Karpas-422 (cell line): ENCODE measurements around the gene PARP16. TPM values are rescaled to one million over a fixed set of nuclear protein-coding genes. Genes with fewer than 3 reads are reported as not detected.
"Not testable (repeated sequence)": the region's sequence is repeated elsewhere in the genome, so short reads cannot be mapped to it uniquely, and the experiment has no call there.

Source experiments
- DNase-seq: peaks from one replicate; pipeline ENCODE4 v3.0.0-alpha.2; 2015
- H2AFZ ChIP-seq: fragments of 200-600 bp; sonication (generic); 2 replicates; pipeline ENCODE4 v1.6.1; 2014; ENCODE audit warnings: antibody characterized with exemption, low read length, mixed read lengths
- H3K27ac ChIP-seq: fragments of 200-600 bp; sonication (generic); 2 replicates; pipeline ENCODE4 v1.5.1; 2014; ENCODE audit warnings: mild to moderate bottlenecking, low read length, moderate library complexity
- H3K27me3 ChIP-seq: fragments of 200-600 bp; sonication (generic); 2 replicates; pipeline ENCODE4 v1.6.1; 2014; ENCODE audit warnings: low read length, mixed read lengths
- H3K36me3 ChIP-seq: fragments of 200-600 bp; sonication (generic); 2 replicates; pipeline ENCODE4 v1.6.1; 2014; ENCODE audit warnings: low read length, mixed read lengths; ENCODE audit not compliant: insufficient read depth
- H3K4me1 ChIP-seq: fragments of 200-600 bp; sonication (generic); 2 replicates; pipeline ENCODE4 v1.6.1; 2014; ENCODE audit warnings: mild to moderate bottlenecking, low read length, mixed read lengths
- H3K4me2 ChIP-seq: fragments of 200-600 bp; sonication (generic); 2 replicates; pipeline ENCODE4 v1.6.1; 2014; ENCODE audit warnings: low read length, low read depth, mild to moderate bottlenecking; ENCODE audit not compliant: poor library complexity, severe bottlenecking
- H3K4me3 ChIP-seq: fragments of 200-600 bp; sonication (generic); 2 replicates; pipeline ENCODE4 v1.5.1; 2014; ENCODE audit warnings: mild to moderate bottlenecking, antibody characterized with exemption, low read length, mixed read lengths
- H3K79me2 ChIP-seq: fragments of 200-600 bp; sonication (generic); 2 replicates; pipeline ENCODE4 v1.6.1; 2014; ENCODE audit warnings: mild to moderate bottlenecking, low read length, mixed read lengths
- H3K9ac ChIP-seq: fragments of 200-600 bp; sonication (generic); 2 replicates; pipeline ENCODE4 v1.6.0; 2014; ENCODE audit warnings: low read length
- H3K9me2 ChIP-seq: fragments of 200-600 bp; sonication (generic), shearing (Covaris generic); replicated peaks from 2 replicates; pipeline ENCODE4 v1.6.0; 2014; ENCODE audit warnings: mild to moderate bottlenecking, low read length, moderate library complexity; ENCODE audit not compliant: insufficient read depth
- H3K9me3 ChIP-seq: fragments of 300-700, 200-600 bp; sonication (generic); 2 replicates; pipeline ENCODE4 v1.6.1; 2014; ENCODE audit warnings: low read length, mixed read lengths
- H4K20me1 ChIP-seq: fragments of 200-600 bp; sonication (generic); 2 replicates; pipeline ENCODE4 v1.6.1; 2014; ENCODE audit warnings: mild to moderate bottlenecking, antibody characterized with exemption, low read length, low read depth; ENCODE audit not compliant: insufficient read depth
- total RNA-seq: library from RNA; depleted of rRNA; stranded (reverse); fragments of >200 nt; shearing (Covaris generic); gene quantifications from 2 replicates; pipeline ENCODE4 v1.2.3, GENCODE V29; 2014; ENCODE audit warnings: low replicate concordance

The PARP16 gene
- total RNA-seq, 1 experiment from 2014 or later: 8.3 TPM

DNA sequence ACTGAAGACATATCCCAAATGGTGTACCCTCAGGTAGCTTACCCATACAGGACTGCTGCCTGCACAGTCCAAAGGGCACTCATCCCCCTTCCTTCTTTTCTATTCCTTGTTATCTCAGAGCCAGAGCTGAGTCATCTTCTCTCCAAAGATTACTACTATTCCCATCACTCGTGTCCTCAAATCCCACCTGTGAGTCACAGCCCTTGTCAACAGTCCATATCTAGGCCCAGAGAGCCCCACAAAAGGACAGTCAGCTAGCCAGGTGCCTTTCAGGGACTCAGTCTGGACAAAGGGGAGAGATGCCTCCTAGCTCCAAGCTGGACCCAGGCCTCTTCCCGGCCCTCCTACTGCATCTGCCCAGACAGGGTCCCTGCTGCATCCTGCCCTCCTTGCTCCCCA lies 11.0 kb downstream of the PARP16 start:
- DNase-seq: no peak
- Histone ChIP-seq H3K27ac (no peak overlapping the region), H3K79me2 (no peaks in the 10 kb centered on the region), H2AFZ (no peak overlapping the region), H3K4me2 (no peak overlapping the region), H4K20me1 (no peaks in the 10 kb centered on the region), H3K4me3 (no peak overlapping the region), H3K9me2 (no peaks in the 10 kb centered on the region), H3K36me3 (no peaks in the 10 kb centered on the region), H3K4me1 (no peaks in the 10 kb centered on the region), H3K9me3 (no peaks in the 10 kb centered on the region), H3K27me3 (no peaks in the 10 kb centered on the region), H3K9ac (no peak overlapping the region)

DNA sequence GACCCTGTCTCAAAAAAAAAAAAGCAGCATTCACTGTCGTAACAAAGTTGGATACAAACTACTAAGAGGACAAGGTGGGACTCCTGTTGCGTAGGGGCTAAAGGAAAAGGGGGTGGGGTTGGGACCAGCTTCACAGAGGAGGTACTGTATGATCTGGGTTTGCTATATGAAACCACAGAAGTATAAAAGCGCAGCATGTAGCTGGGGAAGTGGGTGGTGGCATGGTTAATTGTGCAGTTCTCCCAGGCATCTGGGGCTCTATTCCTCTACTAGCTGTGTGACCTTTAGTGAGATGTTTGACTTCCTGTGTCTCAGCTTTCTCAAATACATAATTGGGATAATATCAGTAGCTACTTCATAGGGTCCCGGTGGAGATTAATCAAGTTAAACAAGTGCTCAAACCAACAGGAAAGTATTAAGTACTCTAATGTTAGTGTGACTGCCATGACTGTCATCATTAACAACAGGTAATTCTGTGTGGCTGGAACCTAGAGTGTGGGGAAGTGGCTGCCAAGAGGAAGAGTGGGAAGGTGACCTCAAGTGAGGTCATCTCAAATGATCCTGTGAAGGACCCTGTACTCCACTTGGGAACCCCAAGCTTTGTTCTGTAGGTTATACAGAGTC lies 11.5 kb downstream of the PARP16 start:
- Histone ChIP-seq H3K4me2 (no peak overlapping the region), H3K4me3 (no peak overlapping the region), H4K20me1 (no peaks in the 10 kb centered on the region), H3K27ac (no peak overlapping the region), H3K36me3 (no peaks in the 10 kb centered on the region), H3K27me3 (no peaks in the 10 kb centered on the region), H3K9ac (no peak overlapping the region), H3K4me1 (no peaks in the 10 kb centered on the region), H3K79me2 (no peaks in the 10 kb centered on the region), H3K9me2 (no peaks in the 10 kb centered on the region), H3K9me3 (no peaks in the 10 kb centered on the region), H2AFZ (no peak overlapping the region)
- no peak for DNase-seq

DNA sequence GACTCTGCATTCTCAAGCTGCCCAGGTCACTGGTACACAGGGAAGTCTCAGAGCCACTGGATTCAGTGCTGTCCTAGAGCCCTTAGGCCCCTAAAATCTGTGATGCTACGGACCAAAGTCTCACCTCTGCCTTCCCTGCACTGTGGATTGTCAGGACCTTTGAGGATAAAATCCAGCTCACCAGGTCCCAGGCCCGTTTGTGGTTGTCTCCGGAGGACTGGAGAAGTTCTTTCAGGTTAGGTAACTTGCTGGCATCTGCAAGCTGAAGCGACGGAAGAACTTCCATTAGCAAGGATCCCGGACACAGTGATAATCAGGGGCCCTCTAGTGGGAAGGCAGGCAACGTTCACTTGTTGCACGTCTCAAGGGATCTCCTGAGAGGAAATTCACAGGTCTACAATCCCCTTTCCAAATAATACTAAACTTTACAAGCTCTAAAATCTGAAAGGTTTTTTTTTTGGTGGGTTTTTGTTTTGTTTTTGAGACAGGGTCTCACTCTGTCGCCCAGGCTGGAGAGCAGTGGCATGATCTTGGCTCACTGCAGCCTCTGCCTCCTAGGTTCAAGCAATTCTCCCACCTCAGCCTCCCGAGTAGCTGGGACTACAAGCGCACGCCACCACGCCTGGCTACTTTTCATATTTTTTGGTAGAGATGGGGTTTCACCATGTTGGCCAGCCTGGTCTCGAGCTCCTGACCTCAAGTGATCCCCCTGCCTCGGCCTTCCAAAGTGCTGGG lies 15.7 kb downstream of the PARP16 start:
- H3K79me2 ChIP-seq, H4K20me1 ChIP-seq, H3K27me3 ChIP-seq, H3K9ac ChIP-seq, H3K9me3 ChIP-seq, H3K36me3 ChIP-seq, H3K4me1 ChIP-seq, H3K4me2 ChIP-seq, H3K4me3 ChIP-seq, H3K9me2 ChIP-seq, H3K27ac ChIP-seq, H2AFZ ChIP-seq: not testable (repeated sequence)
- DNase-seq: peak; percentile 71

DNA sequence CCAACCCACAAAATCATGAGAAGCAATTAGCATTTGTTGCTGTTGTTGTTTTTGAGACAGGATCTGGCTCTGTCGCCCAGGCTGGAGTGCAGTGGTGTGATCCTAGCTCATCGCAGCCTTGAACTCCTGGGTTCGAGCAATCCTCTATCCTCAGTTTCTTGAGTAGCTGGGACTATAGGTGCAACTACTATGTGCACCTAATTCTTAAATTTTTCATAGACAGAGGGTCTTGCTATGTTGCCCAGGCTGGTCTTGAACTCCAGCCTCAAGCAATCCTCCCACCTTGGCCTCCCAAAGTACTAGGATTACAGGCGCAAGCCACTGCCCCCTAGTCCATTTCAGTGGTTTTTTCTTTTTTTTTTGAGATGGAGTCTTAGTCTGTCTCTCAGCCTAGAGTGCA lies 18.3 kb downstream of the PARP16 start:
- no peak overlapping the region for H2AFZ ChIP-seq
- no peaks in the 10 kb centered on the region for H3K79me2 ChIP-seq
- H3K27ac ChIP-seq: no peak overlapping the region
- H3K4me2 ChIP-seq: no peak overlapping the region
- no peaks in the 10 kb centered on the region for H4K20me1 ChIP-seq
- no peaks in the 10 kb centered on the region for H3K9me3 ChIP-seq
- H3K27me3 ChIP-seq: no peaks in the 10 kb centered on the region
- H3K4me3 ChIP-seq: no peak overlapping the region
- no peaks in the 10 kb centered on the region for H3K36me3 ChIP-seq
- no peaks in the 10 kb centered on the region for H3K4me1 ChIP-seq
- DNase-seq: no peak
- H3K9ac ChIP-seq: no peak overlapping the region
- no peaks in the 10 kb centered on the region for H3K9me2 ChIP-seq

DNA sequence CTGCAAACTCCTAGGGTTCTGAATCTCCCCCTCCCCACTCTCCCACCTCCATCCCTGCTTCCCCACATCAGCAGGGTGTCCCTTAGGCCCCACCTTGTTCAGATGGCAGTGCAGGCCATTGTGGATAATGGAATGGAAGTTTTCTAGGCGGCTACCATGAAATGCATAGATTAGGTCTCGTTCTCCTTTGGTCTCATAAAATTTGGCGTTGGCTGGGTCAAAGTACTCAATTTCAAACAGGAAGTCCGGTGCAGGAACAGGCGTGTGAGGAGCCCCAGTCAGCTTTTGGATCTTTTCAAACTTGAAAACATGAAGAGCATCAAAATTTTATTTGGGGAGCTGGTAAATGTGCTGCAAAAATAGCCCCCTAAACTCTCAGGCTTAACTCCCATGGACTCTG lies 20.2 kb downstream of the PARP16 start:
- H3K9ac ChIP-seq: no peak overlapping the region

DNA sequence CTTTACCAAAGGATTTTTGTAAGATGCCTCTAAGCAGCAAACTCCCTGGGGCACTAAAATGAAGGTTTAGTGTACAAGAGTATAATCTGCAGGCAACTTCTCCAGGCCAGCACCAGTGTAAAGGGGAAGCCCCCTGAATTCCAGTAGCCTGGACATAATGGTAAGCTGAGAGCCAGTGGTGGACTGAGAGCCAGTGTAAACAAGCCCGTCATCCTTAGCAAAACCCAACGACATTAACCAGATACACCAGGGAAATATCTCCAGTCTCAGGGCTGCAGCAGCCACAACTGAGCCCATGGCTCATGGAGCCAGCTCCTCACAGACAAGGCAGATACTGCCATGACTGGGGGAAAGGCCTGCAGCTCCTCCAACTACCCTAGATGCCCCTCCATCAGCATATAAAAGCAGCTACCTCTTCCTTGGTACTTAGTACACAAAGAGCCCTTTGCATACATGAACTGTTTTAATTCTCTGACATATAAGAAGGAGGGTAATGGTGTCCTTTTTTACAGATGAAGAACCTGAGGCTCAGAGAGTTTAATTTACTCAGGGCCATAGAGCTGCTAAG lies 21.7 kb downstream of the PARP16 start:
- no peak overlapping the region for H3K9ac ChIP-seq
- DNase-seq: no peak
- no peak overlapping the region for H3K27ac ChIP-seq
- 0 out of 2 replicates have a peak, but pooled peaks cover 4% of the 10 kb centered on the region for H3K36me3 ChIP-seq
- H4K20me1 ChIP-seq: no peaks in the 10 kb centered on the region
- H3K27me3 ChIP-seq: no peaks in the 10 kb centered on the region
- no peaks in the 10 kb centered on the region for H3K4me1 ChIP-seq
- no peaks in the 10 kb centered on the region for H3K79me2 ChIP-seq
- no peaks in the 10 kb centered on the region for H3K9me3 ChIP-seq
- H3K4me2 ChIP-seq: no peak overlapping the region
- H3K9me2 ChIP-seq: no peaks in the 10 kb centered on the region
- no peak overlapping the region for H3K4me3 ChIP-seq
- H2AFZ ChIP-seq: no peak overlapping the region

More for the DNA sequence above, 20.2 kb downstream of the PARP16 start:
- no peak overlapping the region for H3K27ac ChIP-seq
- H3K9me3 ChIP-seq: no peaks in the 10 kb centered on the region
- H3K79me2 ChIP-seq: no peaks in the 10 kb centered on the region
- H3K36me3 ChIP-seq: no peaks in the 10 kb centered on the region
- no peaks in the 10 kb centered on the region for H4K20me1 ChIP-seq
- H3K4me2 ChIP-seq: no peak overlapping the region
- H3K27me3 ChIP-seq: no peaks in the 10 kb centered on the region
- no peak for DNase-seq
- H3K9me2 ChIP-seq: no peaks in the 10 kb centered on the region
- H3K4me3 ChIP-seq: no peak overlapping the region
- no peaks in the 10 kb centered on the region for H3K4me1 ChIP-seq
- H2AFZ ChIP-seq: no peak overlapping the region

DNA sequence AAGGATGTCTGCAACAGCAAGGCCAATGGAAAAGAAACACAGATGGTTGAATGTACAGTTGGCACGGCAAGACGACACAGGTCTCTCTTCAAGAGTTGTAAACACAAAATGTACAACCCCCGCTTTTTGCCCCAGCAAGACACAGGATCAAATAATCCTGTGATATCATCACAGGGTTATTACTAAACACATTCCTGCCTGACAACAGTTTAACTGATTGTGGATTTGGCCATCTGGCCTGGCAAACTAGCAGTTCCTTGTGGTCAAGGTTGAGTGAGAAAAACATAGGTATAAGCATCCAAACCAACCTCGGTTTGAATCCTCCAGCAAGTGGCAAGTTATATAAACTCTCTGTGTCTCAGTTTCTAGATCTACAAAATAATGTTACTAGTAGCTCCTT lies 23.4 kb downstream of the PARP16 start:
- Histone ChIP-seq H3K9me3 (no peaks in the 10 kb centered on the region), H2AFZ (no peak overlapping the region), H3K4me3 (no peak overlapping the region), H3K9me2 (no peaks in the 10 kb centered on the region), H3K4me1 (no peaks in the 10 kb centered on the region), H3K9ac (no peak overlapping the region), H3K79me2 (no peaks in the 10 kb centered on the region), H3K27ac (no peak overlapping the region), H3K36me3 (0 out of 2 replicates have a peak, but pooled peaks cover 4% of the 10 kb centered on the region), H4K20me1 (no peaks in the 10 kb centered on the region), H3K4me2 (no peak overlapping the region), H3K27me3 (no peaks in the 10 kb centered on the region)
- DNase-seq: no peak

DNA sequence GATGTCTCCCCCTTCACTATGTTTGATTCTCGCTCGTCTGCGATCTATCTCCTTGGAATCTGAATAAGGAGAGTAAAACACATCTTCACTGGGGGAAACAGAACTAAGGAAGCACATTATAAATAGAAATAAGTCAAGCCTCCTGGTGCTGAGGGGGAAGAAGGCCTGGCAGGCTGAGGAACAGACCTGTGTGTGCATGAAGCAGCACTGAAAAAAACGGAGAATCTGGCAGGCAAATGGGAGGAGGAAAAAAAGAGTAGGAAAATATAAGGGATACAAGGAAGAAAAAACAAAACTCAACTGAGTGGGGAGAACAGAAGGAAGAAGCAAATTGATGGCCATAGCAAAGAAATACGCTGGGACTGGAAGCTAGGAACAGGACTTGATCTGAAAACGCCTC lies 25.7 kb downstream of the PARP16 start:
- Histone ChIP-seq H3K9me2 (no peaks in the 10 kb centered on the region), H3K4me2 (no peak overlapping the region), H2AFZ (no peak overlapping the region), H3K4me1 (no peaks in the 10 kb centered on the region), H4K20me1 (no peaks in the 10 kb centered on the region), H3K36me3 (0 out of 2 replicates have a peak, but pooled peaks cover 4% of the 10 kb centered on the region), H3K27ac (no peak overlapping the region), H3K4me3 (no peak overlapping the region), H3K9ac (no peak overlapping the region), H3K27me3 (no peaks in the 10 kb centered on the region), H3K79me2 (no peaks in the 10 kb centered on the region), H3K9me3 (no peaks in the 10 kb centered on the region)
- DNase-seq: no peak
